Small intestine (tissue), 7 donors: ENCODE data around the gene RBMS1. TPM values are rescaled to one million over a fixed set of nuclear protein-coding genes. Genes with fewer than 3 reads are reported as not detected.
A peak's percentile ranks its signal among the peaks of the same experiment; 100 is the strongest.

Experiments
- DNase-seq, 2 donors: peaks; one replicate each; pipeline versions ENCODE4 v3.0.0 to v3.0.0-alpha.2; 2013
- FAIRE-seq: peaks from 2 replicates; lab custom pipeline; 2012; peaks lifted over from hg19 to GRCh38; lab: Jason Lieb, UNC
- H3K27ac ChIP-seq, 3 donors: one replicate each; pipeline ENCODE4 v1.5.1; 2013; ENCODE audit warnings: low read length in 2 of 3, mild to moderate bottlenecking in 2 of 3, control low read depth in 1 of 3, inconsistent platforms in 1 of 3, low read depth in 1 of 3, moderate library complexity in 1 of 3
- H3K27me3 ChIP-seq, 3 donors: one replicate each; pipeline ENCODE4 v1.6.1; 2013; ENCODE audit warnings: low read length in 3 of 3, inconsistent platforms in 1 of 3; ENCODE audit not compliant: control insufficient read depth in 3 of 3, insufficient read depth in 3 of 3
- H3K36me3 ChIP-seq, 3 donors: one replicate each; pipeline ENCODE4 v1.6.1; 2013; ENCODE audit warnings: low read length in 3 of 3, inconsistent platforms in 1 of 3, low read depth in 1 of 3, mild to moderate bottlenecking in 1 of 3, moderate library complexity in 1 of 3; ENCODE audit not compliant: control insufficient read depth in 3 of 3, insufficient read depth in 2 of 3
- H3K4me1 ChIP-seq, 3 donors: one replicate each; pipeline ENCODE4 v1.6.1; 2013; ENCODE audit warnings: low read length in 2 of 3, inconsistent platforms in 1 of 3, low read depth in 1 of 3, mild to moderate bottlenecking in 1 of 3, moderate library complexity in 1 of 3; ENCODE audit not compliant: control insufficient read depth in 3 of 3, insufficient read depth in 2 of 3
- H3K4me3 ChIP-seq, 3 donors: one replicate each; pipeline ENCODE4 v1.5.1; 2013; ENCODE audit warnings: low read length in 3 of 3, control low read depth in 1 of 3, inconsistent platforms in 1 of 3, low read depth in 1 of 3, mild to moderate bottlenecking in 1 of 3, moderate library complexity in 1 of 3
- H3K9me3 ChIP-seq, 2 donors: one replicate each; pipeline ENCODE4 v1.6.1; 2013; ENCODE audit warnings: low read depth in 1 of 2, low read length in 1 of 2; ENCODE audit not compliant: control insufficient read depth in 2 of 2, insufficient read depth in 1 of 2
- WGBS, 3 donors: extraction: QIAGEN DNeasy Blood & Tissue Kit; methylation state at CpG; one replicate each; pipeline ENCODE4 v1.1.7; 2013; 5-methylcytosine and 5-hydroxymethylcytosine counted together
- polyA plus RNA-seq, 4 donors: library from polyadenylated mRNA; stranded (reverse) in 3 of 4; unstranded in 1 of 4; fragments of 200-250 nt in 3 of 4; fragments of 120-200 nt in 1 of 4; gene quantifications; one replicate each; pipeline versions ENCODE4 v1.2.1 to v1.2.3, GENCODE V29; 2013
- donor health status: healthy with polysubstance abuse.
- donor health status: control.
- donor health status: control.
- donor health status: Bipolar disorder and iron deficiency.
- donor health status: healthy.

The RBMS1 gene
- polyA plus RNA-seq, 4 donors = 2.0 to 21.4 (median 10.1) TPM

DNA sequence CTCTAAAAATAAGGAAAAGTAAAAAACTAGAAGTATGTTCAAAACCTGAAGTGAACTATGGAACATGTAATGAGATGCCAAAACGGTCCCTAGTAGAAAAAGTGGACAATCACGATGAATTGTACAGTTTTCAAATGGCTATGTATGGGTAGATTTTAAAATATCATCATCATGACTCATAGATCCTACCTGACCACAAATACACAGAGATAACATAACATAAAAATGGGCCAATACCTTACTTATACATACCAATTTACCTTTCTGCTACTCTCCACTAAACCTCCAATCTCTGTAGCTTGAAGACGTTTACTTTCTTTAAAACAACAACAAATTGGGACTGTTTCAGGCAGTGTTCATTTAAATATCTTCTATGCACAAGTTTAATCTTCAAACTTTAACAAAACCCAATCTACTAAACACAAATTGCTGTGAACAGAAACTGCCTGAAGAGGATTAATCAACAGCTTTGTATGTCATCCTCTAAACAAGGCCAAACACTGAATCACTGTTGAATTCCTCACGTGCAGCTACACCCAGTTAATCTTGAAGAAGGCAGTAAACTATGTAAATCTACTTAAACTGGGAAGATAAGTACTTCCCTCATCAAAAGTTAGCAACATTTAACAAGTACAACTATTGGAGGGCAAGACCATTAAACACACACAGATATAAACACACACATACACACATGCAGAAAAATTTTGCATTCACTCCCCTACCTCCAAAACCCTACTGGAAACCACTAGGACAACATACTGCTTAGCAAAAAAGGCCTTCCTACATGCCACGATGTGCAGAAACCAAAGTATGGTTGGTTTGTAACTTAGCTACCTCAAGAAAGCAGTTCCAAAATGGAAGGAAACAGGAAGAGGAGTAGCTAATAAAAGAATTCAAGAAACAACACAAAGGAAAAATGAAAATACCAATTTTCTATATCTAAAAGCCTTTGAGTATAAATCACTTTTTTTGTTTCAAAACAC lies 90.3 kb downstream of the RBMS1 start:
- Histone ChIP-seq H3K4me3 (no peak overlapping the region), H3K36me3 (no peaks in the 10 kb centered on the region), H3K4me1 (peaks cover 0 to 17% (median 0%) of the 10 kb centered on the region in 3 donors), H3K27ac (peak overlapping the region in 1 of 3 donors; percentile 52), H3K9me3 (no peaks in the 10 kb centered on the region), H3K27me3 (peaks cover 0 to 3% (median 0%) of the 10 kb centered on the region in 3 donors)
- DNase-seq = peak in 1 of 2 donors; percentile 26
- WGBS, 3 donors = 56 to 67% (median 66%) methylated on average over 5 of the region's 5 CpGs
- no peak for FAIRE-seq

- Histone ChIP-seq H3K27me3 (no peaks in the 10 kb centered on the region), H3K4me1 (peaks cover 0 to 21% (median 0%) of the 10 kb centered on the region in 3 donors), H3K27ac (peak overlapping the region in 1 of 3 donors; percentile 72), H3K36me3 (no peaks in the 10 kb centered on the region), H3K9me3 (no peaks in the 10 kb centered on the region), H3K4me3 (no peak overlapping the region)
- no peak for FAIRE-seq
- DNase-seq = no peak
- 65 to 93% (median 70%) methylated on average over 1 of the region's 1 CpG for WGBS, 3 donors
These were observed 91.1 kb downstream of the RBMS1 start for GRCh38 chr2:160402501-160402900.

- Histone ChIP-seq H3K27me3 (no peaks in the 10 kb centered on the region), H3K27ac (peak overlapping the region in 1 of 3 donors; percentile 34), H3K4me1 (peaks cover 0 to 24% (median 0%) of the 10 kb centered on the region in 3 donors), H3K36me3 (no peaks in the 10 kb centered on the region), H3K9me3 (no peaks in the 10 kb centered on the region), H3K4me3 (no peak overlapping the region)
- no peak for DNase-seq
- WGBS, 3 donors = 83 to 99% (median 95%) methylated on average over 4 of the region's 4 CpGs
- no peak for FAIRE-seq
These were observed 91.7 kb downstream of the RBMS1 start for GRCh38 chr2:160401895-160402294.

- peaks cover 0 to 24% (median 0%) of the 10 kb centered on the region in 3 donors for H3K4me1 ChIP-seq
- WGBS, 3 donors = 60 to 73% (median 63%) methylated on average over 1 of the region's 1 CpG
- no peak for FAIRE-seq
These were observed 93.7 kb downstream of the RBMS1 start for GRCh38 chr2:160399880-160400279.

GRCh38 chr2:160397530-160397865 lies 96.1 kb downstream of the RBMS1 start:
- DNase-seq (no peak), FAIRE-seq (no peak)
- no peaks in the 10 kb centered on the region for H3K9me3 ChIP-seq
- H3K4me3 ChIP-seq = no peak overlapping the region
- peaks cover 0 to 17% (median 0%) of the 10 kb centered on the region in 3 donors for H3K4me1 ChIP-seq
- no peaks in the 10 kb centered on the region for H3K27me3 ChIP-seq
- H3K27ac ChIP-seq = no peak overlapping the region
- 21 to 31% (median 22%) methylated on average over 2 of the region's 2 CpGs for WGBS, 3 donors
- H3K36me3 ChIP-seq = peaks cover 0 to 2% (median 0%) of the 10 kb centered on the region in 3 donors

More at GRCh38 chr2:160399880-160400279, 93.7 kb downstream of the RBMS1 start:
- Histone ChIP-seq H3K9me3 (no peaks in the 10 kb centered on the region), H3K4me3 (no peak overlapping the region), H3K36me3 (no peaks in the 10 kb centered on the region), H3K27ac (no peak overlapping the region), H3K27me3 (no peaks in the 10 kb centered on the region)
- DNase-seq = peak in 1 of 2 donors; percentile 14

GRCh38 chr2:160394153-160394552 lies 99.5 kb downstream of the RBMS1 start:
- peak in 1 of 2 donors; percentile 39 for DNase-seq
- WGBS, 3 donors = 55 to 75% (median 63%) methylated on average over 1 of the region's 1 CpG
- FAIRE-seq = no peak
- no peak overlapping the region for H3K4me3 ChIP-seq
- H3K9me3 ChIP-seq = no peaks in the 10 kb centered on the region
- peaks cover 0 to 2% (median 0%) of the 10 kb centered on the region in 3 donors for H3K36me3 ChIP-seq
- no peaks in the 10 kb centered on the region for H3K27me3 ChIP-seq
- H3K27ac ChIP-seq = no peak overlapping the region
- H3K4me1 ChIP-seq = peaks cover 0 to 11% (median 0%) of the 10 kb centered on the region in 3 donors

DNA sequence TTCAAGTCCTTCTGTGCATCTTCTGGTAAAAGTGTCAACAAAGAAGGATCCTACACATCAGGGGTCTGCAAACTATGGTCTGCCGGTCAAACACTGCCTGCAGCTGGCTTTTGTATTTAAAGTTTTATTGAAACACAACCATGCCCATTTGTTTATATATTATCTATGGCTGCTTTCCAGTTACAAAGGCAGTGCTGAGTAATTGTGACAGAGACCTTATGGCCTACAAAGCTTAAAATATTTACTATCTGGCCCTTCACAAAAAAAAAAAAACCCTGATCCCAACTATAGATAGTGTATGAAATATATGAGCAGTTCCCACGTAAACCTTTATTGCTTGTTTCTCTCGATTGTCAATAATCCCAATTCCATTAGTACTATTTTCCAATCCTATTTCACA lies 101.4 kb downstream of the RBMS1 start:
- no peak overlapping the region for H3K27ac ChIP-seq
- no peaks in the 10 kb centered on the region for H3K27me3 ChIP-seq
- H3K4me1 ChIP-seq = peaks cover 0 to 14% (median 0%) of the 10 kb centered on the region in 3 donors
- no peak overlapping the region for H3K4me3 ChIP-seq
- H3K36me3 ChIP-seq = peaks cover 0 to 2% (median 0%) of the 10 kb centered on the region in 3 donors
- DNase-seq (no peak), FAIRE-seq (no peak)
- H3K9me3 ChIP-seq = no peaks in the 10 kb centered on the region
- 86 to 94% (median 91%) methylated on average over 3 of the region's 3 CpGs for WGBS, 3 donors

GRCh38 chr2:160390544-160391455 lies 102.8 kb downstream of the RBMS1 start:
- no peak for FAIRE-seq

More at GRCh38 chr2:160390544-160391455, 102.8 kb downstream of the RBMS1 start:
- Histone ChIP-seq H3K27ac (peak overlapping the region in 1 of 3 donors; percentile 36), H3K27me3 (no peaks in the 10 kb centered on the region), H3K4me3 (no peak overlapping the region), H3K4me1 (peaks cover 0 to 20% (median 0%) of the 10 kb centered on the region in 3 donors), H3K9me3 (no peaks in the 10 kb centered on the region), H3K36me3 (peaks cover 0 to 2% (median 0%) of the 10 kb centered on the region in 3 donors)
- DNase-seq = no peak
- 79 to 87% (median 80%) methylated on average over 7 of the region's 7 CpGs for WGBS, 3 donors
